ENCODE data around the gene COL4A2.
"Not testable (repeated sequence)": the region's sequence is repeated elsewhere in the genome, so short reads cannot be mapped to it uniquely, and the experiment has no call there.

Gene COL4A2

DNA sequence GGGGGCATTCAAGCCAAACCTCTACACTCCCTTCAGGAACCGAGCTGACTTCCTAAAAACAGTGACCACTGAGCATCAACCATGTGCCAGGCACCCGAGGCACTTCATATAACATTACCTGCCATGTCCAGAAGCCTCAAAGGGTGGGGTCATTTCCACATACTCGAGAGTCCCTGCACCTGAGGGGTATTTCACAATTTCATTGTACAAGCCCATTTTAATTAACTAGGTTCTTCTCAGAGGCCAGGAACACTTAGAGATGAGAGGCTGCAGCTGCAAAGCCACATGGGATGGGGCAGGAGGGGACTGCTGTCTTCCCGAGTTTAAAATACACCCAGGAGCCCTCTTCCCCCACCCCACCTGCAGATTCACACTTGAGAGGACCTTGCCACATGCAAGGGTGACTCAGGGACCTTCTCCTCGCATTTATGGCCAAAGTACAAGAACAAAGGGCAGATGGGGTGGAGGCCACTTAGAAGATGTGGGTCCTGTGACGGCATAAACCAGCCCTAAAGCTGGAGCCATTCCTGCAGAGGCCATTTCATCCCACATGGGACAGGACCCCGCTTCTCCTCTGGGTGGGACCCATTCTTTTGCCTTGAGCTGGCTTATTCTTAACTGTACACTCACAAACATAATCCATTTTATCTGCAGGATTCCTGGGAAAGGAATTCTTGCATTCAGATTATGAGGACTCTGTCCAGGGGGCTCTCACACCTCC lies 210.6 kb downstream of the COL4A2 start:
- no peak for DNase-seq (ENCODE audit: low read depth, low spot score)

DNA sequence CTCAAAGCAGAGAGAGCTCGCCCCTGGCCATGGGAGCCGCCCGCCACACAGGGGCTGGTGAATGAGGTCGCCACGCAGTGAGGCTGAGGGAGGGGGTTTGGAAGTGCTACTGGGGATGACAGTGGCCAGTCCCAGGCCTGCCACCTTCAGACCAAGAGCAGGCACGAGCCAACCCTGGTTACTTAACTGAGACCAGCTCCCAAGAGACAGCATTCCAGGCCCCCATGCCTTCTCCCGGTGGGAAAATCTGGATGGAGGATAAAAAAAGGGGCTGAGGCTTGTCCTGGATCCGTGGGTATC lies 211.1 kb downstream of the COL4A2 start:
- no peak for DNase-seq (ENCODE audit: low read depth, low spot score)

DNA sequence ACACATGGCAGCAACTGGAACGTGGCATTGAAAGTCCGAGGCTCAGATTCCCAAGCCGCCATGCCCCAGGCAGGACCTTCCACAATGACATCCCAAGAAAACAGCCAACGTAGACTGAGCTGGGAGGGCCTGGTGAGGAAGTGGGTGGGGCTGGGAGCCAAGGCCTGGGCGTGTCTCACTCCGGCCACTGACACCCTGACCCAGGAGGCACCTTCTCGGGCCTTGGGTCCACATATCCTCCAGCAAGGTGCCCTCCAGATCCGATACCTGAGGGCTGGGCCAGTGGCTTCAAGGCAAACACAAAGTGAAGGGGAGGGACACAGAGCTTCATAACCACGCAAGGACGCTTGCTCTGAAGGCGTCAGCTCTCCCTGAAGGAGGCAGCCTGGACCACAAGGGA lies 211.5 kb downstream of the COL4A2 start:
- DNase-seq (ENCODE audit: low read depth, low spot score): no peak

DNA sequence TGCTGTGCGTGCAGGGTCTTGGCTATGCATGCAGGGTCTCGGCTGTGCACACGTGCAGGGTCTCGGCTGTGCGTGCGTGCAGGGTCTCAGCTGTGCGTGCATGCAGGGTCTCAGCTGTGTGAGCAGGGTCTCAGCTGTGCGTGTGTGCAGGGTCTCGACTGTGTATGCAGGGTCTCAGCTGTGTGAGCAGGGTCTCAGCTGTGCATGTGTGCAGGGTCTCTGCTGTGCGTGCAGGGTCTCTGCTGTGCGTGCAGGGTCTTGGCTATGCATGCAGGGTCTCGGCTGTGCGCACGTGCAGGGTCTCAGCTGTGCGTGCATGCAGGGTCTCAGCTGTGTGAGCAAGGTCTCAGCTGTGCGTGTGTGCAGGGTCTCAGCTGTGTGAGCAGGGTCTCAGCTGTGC lies 212.0 kb downstream of the COL4A2 start:
- DNase-seq (ENCODE audit: low read depth, low spot score): no peak

DNA sequence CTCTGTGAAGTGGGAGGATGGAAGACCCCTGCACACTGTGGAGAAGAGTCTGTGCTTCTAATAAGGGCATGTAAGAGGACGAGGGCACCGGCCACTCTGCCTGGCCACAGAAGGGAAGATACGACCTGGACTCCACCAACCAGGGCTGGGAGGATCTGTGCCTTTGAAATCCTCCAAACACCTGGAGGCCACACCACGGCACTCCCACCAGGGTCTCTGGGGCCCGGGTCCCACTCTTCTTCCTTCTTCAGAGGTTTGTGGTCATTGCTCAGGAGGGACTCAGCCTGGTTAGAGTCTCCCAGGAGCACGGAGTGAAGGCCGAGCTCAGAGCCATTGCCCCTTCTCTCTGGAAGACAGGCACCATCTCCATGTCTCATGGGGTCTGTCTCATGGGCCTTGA lies 212.4 kb downstream of the COL4A2 start:
- DNase-seq (ENCODE audit: low read depth, low spot score): no peak

DNA sequence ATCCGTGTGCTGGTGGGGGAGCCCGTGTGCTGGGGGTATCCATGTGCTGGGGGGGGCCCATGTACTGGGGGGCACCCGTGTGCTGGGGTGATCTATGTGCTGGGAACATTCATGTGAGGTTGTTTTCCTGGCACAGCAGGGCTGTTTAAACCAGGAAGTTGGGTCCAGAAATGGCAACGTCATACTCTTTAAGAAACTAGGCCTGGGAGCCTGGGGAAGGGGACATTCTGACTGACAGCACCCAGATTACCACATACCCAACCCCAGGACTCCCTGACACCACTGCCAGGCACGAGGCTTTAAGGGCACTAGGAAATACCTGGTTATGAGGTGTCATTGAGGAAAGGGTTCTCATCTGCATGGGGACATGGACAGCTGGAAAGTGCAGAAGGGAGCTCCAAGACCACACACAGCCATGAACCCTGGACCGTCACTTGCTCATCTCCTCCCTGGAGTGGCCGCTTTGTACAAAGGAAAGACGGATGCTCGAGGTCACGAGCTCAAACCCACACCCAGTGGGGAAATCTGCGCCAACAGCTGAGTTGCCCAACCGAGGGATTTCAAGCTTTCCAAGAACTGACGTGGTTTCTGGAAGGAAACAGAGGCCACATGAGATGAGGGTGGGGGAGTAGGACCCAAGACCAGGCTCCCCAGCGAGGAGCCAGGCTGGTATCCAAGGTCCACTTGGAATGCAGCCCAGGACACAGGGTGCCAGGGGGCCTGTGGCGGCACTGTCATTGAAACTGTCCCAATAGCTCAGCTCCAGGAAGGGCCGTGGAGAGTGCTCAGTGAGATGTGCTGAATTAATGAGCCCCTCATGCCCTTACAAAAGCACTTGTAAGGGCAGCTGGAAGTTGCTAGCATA lies 213.6 kb downstream of the COL4A2 start:
- peak; percentile 54 for DNase-seq (ENCODE audit: low read depth, low spot score)

DNA sequence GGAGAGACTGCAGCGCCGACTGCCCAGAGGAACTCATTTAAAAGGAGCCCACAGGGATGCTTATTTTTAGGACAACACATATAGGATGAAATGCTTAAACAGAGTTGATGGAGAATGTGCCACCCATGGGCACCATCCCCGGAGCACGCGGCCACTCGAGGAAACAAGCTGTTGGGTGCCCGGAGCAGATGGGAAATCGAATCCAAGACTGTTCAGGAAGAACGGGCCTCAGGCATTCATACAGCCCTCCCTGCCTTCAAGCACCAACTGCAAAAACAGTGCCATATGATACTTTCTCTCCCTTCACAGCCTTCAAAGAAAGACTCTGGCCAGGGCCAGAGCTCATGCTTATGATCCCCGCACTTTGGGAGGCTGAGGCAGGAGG lies 214.2 kb downstream of the COL4A2 start:
- no peak for DNase-seq (ENCODE audit: low read depth, low spot score)

DNA sequence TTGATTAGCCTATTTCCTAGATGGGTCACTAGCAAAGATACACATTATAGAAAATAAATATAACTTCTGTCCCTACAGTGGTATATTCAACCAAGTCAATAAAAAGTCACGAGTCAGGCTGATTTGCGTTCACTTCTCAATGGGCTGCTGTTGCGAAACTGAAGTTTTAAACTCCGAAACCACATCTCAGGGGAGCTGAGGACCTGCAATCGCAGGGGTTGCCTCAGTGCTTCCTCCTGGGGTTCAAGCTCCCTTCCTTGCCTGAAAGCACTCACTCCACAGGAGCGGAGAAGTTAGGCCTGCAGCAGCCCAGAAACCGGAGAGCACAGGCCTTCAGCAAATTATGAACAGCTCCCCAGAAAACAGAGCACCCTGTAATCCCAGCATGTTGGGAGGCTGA lies 214.9 kb downstream of the COL4A2 start:
- DNase-seq (ENCODE audit: low read depth, low spot score): no peak

DNA sequence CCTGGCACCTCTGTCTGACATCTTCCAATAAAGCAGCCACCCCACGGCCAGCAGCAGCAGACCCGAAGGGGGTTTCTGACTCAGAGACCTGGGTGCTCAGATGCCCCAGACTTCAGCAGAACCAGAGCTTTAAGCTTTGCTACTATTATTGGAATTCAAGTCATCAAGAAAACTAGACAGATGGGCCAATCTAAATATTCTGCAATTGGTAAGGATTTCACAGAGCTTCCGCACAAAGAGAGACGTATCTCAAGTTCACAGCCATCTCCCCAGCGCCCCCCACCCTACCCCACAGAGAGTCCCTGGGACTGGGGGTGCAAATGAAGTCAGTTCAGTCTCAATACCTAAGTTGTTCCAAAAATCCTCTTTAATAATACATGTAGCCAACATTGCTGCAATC lies 215.6 kb downstream of the COL4A2 start:
- DNase-seq (ENCODE audit: low read depth, low spot score): no peak

DNA sequence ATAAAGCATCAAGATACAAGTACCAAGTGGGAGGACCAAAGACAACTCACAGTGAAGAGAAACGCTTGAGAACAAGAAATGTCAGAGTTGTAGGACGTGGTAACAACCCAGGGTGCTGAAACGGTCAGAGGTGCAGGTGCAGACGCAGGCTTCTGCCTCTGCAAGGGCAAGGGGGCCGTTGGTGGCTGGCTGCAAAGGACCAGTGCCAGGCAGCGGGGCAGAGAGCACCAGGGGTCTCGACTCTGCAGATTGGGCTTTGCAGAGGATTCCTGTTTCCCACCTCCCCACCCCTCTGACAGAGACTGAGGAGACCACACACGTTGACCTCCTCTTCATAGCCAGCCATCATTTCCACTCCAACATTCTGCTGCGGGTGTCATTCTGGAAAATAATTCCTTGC lies 216.1 kb downstream of the COL4A2 start:
- no peak for DNase-seq (ENCODE audit: low read depth, low spot score)

DNA sequence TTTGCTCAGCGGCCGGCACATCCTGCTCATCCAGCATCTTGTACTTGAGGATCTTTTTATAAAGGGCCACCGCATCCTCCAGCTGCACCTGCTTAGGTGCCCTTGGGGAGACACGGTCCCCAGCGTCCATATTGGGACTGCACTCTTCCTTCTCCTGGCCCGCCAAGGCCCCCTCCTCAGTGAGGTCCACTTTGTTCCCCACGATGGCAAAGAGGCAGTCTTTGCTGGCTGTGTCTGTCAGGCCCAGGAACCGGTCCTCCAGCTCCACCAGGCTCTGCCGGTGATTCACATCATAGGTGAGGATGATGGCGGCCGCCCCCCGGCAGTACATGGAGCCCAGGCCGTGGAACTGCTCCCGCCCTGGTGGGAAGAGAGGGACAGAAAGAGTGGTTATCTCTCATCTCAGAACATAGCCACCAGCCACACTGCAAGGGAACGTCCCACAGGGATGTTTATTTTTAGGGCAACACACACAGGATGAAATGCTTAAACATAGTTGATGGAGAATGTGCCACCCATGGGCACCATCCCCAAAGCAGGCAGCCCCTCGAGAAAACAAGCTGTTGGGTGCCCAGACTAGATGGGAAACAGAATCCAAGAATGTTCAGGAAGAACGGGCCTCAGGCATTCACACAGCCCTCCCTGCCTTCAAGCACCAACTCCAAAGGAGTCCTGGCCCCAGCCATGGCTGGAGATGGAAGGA lies 216.9 kb downstream of the COL4A2 start:
- no peak for DNase-seq (ENCODE audit: low read depth, low spot score)

DNA sequence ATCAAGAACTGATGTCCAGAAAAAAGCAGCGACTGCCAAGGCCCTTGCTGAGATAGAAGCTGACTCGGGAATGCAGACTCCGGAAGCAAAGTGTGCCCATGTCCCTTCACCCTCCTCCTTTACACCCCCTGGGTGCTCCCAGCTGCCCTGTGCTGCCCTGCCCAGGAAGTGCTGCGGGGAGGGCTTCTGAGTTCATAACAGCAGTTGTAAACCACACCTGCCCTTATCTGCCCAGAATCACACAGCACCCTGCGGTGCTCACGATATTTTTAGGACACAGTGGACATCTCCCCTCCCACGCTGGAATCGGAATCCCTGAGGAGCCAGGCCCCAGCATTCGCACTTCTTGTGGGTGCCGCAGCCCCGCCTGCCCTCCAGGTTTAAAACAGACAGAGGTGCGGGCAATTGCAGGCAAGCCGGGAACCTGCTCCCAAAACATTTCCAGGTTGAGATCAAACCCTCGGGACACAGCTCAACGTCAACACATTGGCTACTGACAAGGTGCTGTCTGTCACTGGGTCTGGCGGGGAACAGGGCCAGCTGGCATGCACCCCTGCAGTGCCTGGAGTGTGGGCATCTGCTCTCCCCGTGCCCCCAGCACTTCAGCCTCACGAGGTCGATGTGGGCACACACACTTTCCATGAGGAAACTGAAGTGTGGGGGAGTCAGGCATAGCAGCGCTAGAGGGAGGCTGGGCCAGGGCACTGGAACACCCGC lies 217.6 kb downstream of the COL4A2 start:
- DNase-seq (ENCODE audit: low read depth, low spot score): no peak

DNA sequence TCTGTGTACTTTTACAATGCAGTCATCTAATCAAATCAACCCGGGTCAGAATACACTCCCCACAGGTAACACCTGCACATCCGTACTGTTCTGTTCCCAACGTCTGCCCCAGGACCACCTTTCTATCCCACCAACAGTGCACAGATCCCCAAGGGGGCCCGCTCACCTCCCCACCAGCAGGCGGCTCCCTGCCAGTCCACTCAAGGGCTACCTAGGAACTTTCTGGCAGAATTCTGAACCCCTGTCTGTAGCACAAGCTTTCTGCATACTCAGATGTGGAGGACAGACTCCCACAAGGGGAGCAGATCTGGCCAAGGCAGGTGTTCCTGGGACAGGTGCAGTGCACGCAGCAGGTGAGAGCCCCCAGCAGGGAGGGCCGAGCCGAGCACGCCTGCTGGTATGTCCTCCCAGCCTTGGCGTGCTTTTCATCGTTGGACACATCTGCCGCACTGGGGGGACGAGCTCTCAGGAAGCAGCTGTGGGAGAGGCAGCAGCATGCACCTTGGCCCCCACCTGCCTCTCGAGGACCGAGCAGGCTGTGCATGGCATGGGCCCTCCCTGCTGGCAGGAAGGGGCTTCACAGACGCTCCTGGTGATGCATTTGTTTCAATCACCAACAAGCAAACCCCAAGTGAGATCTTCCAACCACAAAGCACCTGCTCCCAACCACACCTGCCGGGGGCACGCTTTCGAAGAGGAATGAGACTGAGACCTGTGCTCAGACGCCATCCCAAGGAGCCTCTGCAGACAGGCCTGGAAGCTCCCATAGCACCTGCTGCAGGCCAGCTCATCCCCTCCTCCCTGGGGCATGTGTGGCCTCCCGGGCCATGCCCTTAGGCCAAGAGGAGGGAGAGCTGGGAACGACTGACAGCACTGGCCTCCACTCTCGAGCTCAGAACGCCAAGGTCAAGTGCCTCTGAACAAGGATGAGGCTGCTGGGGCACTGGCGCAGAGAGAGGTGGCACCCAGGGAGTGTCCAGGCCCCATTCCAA lies 218.5 kb downstream of the COL4A2 start:
- no peak for DNase-seq (ENCODE audit: low read depth, low spot score)

DNA sequence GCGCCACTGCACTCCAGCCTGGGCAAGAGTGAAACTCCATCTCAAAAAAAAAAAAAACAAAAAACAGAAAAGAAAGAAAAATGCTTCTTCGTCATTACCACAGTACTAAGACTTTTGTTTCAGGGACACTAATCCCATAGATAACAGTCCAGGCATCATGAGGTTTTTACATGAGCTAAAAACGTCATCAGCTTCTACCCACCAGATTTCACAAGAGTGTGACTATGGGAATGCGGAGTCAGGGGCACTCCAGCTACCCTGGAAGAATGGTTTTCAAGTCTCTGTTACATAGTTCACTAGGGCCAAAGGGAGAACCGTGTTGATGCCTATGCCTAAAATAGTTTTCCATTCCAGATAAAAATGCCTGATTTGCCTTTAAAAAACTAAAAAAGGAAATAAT lies 221.3 kb downstream of the COL4A2 start:
- DNase-seq (ENCODE audit: low read depth, low spot score): no peak

DNA sequence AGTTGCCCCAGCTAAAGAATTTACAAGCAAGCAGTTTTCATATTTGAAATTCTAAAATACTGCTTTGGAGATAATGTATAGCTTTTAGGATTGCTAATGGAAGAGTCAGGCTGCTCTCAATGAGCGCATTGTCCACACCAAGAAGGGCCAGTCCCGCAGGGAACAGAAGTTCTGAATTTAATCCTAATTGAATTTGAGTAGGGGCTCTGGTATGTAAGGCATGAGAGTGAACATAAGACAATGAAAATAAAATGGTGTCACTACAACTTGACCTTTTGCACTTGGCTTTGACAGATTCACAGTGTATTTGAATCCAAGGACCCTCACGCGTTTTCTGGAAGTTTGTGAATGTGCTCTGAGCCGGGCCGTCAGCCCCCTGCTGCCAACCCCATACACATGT lies 221.8 kb downstream of the COL4A2 start:
- no peak for DNase-seq (ENCODE audit: low read depth, low spot score)

DNA sequence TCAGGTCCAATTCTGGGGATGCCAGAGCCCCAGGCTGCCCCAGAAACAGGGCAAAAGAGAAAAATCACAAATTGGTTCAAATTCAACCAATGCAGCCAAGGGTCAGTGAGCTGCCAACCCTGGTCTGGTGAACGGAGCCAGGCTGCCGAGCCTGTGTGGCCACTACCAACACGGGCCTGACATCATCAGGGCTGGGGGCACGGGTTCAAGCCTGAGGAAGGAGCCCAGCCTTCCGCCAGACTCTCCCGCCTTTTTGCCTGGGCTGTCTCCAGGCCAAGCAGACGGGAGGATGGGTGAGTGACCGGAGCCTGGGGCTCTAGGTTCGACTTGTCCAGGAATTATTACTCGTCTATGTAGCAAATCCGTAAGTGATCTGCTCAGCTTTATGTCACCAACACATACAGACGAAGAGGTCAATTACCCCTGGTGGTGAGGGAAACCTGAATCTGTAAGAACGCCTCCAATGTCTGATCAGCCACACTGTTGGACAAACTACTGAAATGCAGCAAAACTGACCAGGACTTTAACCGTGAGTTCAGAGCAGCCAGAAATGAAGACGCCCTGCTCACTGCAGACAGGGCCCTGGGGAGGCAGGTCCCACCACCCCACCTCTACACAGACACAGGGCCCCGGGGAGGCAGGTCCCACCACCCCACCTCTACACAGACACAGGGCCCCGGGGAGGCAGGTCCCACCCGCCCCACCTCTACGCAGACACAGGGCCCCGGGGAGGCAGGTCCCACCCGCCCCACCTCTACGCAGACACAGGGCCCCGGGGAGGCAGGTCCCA lies 222.6 kb downstream of the COL4A2 start:
- DNase-seq (ENCODE audit: low read depth, low spot score): no peak

DNA sequence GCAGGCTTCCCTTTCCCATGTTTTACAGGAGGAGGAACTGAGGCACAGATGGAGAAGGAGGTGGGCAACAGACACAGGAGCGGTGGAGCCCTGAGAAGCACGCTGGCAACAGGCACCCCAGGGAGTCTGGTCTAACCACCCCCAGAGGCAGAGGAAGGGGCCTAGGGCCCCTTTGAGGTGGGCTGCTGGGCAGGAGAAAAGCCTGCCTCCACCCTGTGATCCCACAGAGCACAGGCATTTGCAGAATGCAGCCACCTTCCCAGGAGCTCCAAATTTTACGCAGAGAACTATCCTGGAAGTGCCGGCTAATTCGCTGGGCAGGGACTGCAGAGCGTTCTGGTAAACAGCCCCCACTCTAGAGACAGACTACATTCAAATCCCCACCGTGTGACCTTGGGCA lies 224.0 kb downstream of the COL4A2 start:
- no peak for DNase-seq (ENCODE audit: low read depth, low spot score)

DNA sequence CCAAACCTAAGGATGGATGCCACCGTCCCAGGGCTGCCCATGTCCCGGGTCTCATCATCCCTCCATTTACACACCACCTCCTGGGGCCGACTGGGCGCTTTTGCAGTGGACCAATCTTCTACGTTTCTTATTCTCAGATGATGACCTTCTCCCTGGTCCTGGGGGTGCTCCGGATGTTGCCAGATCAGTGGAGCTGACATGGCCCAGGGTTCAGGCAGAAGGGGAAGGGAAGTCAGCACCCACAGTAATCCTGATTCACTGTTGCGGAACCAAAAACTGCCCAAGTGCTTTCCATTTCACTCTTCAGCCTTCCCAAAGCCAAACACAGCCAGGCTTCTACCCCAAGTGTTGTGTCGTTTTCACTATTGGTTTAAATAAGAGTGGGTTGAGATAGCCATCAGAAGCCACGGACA lies 224.6 kb downstream of the COL4A2 start:
- DNase-seq (ENCODE audit: low read depth, low spot score): no peak

DNA sequence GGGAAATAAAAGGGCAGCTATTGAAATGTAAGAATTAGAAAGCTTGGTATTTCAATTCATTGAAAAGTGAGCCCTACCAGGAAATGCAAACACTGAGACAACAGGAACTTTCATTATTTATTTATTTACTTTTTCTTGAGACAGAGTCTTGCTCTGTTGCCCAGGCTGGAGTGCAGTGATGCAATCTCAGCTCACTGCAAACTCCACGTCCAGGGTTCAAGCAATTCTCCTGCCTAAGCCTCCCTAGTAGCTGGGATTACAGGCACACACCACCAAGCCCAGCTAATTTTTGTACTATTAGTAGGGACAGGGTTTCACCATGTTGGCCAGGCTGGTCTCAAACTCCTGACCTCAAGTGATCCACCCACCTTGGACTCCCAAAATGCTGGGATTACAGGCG lies 225.2 kb downstream of the COL4A2 start:
- DNase-seq (ENCODE audit: low read depth, low spot score): not testable (repeated sequence)

Data from smooth muscle cell of the brain vasculature (primary cell).